22Rv1 (cell line): ENCODE data around the gene RHBDD1.
"Not testable (repeated sequence)": the region's sequence is repeated elsewhere in the genome, so short reads cannot be mapped to it uniquely, and the experiment has no call there.

ENCODE experiments used
- H3K27ac ChIP-seq: fragments of 450-650 bp; 2 replicates; pipeline ENCODE4 v1.5.1; 2017
- ZFX ChIP-seq: fragments of 450-650 bp; IDR thresholded peaks from 2 replicates; pipeline ENCODE4 v1.6.1; 2017; ENCODE audit warnings: antibody characterized with exemption, borderline replicate concordance
- TF ChIP-seq, protein P1 (sequence below): fragments of 450-650 bp; IDR thresholded peaks from 2 replicates; pipeline ENCODE4 v1.5.1; 2017; ENCODE audit warnings: mild to moderate bottlenecking

The RHBDD1 gene

DNA sequence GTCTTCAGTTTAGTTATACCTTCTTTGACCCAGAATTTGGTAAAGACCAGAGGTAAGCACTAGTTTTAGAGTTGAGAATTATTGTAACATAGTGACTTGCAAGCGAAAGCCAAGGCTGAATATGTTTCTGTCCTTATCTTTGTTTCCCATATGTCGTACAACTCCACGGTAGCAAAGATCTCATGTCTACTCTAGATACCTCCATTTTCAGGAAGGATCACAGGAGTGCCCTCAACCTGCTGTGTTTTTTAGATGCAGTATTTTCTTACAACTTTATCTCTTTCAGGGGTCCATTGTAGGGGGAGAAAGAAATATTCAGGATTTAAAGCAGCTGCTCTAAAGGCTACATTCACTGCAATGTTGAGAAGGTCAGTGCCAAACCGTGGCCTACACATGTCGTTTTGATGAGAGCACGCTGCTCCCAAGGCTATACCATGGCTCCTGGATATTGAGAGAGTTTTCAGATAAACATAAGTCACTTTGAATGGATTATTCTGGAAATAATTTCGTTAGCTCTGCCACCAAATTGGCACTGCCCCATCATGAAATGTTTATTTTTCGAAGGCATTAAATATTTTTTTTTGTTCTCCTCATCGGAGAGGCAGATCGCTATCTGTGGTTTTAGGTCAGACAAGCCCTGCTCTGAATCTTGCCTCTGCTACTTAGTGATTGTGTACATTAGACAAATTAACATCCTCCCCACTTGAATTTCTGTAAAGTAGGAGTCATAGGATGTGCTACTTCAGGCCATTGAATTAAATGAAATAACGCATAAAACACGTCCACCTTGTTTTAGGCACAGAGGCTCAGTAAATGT lies 2.1 kb downstream of the RHBDD1 start:
- TF ChIP-seq, protein P1, sequence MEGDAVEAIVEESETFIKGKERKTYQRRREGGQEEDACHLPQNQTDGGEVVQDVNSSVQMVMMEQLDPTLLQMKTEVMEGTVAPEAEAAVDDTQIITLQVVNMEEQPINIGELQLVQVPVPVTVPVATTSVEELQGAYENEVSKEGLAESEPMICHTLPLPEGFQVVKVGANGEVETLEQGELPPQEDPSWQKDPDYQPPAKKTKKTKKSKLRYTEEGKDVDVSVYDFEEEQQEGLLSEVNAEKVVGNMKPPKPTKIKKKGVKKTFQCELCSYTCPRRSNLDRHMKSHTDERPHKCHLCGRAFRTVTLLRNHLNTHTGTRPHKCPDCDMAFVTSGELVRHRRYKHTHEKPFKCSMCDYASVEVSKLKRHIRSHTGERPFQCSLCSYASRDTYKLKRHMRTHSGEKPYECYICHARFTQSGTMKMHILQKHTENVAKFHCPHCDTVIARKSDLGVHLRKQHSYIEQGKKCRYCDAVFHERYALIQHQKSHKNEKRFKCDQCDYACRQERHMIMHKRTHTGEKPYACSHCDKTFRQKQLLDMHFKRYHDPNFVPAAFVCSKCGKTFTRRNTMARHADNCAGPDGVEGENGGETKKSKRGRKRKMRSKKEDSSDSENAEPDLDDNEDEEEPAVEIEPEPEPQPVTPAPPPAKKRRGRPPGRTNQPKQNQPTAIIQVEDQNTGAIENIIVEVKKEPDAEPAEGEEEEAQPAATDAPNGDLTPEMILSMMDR: no peak
- no peak for TF ChIP-seq ZFX

DNA sequence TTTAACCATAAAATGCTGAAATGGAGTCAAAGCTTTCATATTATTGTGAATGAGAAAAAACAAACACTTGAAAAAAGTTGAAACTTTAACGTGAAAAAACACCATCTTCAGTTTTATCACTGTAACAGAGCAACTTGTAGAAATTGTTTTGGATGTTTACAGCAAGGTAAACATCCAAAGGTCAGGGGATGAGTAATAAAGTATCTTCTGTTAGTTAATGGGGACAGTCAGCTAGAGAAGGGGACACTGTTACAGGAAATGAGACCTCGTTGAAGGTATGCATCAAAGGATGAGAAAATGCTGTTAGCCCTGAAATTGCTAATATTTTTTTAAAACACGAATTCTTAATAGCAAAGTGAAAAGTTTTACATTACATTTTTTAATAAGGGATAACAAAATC lies 2.9 kb downstream of the RHBDD1 start:
- TF ChIP-seq, protein P1: no peak
- no peak for TF ChIP-seq ZFX

More for the DNA sequence above, 2.1 kb downstream of the RHBDD1 start:
- peak overlapping the region; percentile 95 for H3K27ac ChIP-seq

DNA sequence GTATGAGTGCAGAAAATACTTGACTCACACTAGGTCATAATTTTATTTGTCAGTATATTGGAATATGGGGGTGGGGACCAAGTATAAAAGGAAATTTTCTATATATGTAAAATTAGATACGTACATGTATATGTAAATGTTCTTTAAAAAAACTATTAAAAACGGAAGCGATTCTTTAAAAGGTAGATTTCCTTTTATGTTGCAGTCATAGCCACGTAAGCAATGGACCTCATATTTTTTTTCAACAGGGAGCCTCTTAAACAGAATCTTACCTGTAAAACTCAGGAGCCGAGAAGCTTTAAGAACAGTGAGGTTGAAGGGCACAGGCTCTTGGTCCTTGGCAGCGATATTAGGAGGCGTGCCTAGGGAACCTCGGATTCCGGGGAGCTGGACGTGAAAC lies 3.3 kb downstream of the RHBDD1 start:
- no peak overlapping the region for H3K27ac ChIP-seq

More for the DNA sequence above, 2.9 kb downstream of the RHBDD1 start:
- no peak overlapping the region for H3K27ac ChIP-seq

DNA sequence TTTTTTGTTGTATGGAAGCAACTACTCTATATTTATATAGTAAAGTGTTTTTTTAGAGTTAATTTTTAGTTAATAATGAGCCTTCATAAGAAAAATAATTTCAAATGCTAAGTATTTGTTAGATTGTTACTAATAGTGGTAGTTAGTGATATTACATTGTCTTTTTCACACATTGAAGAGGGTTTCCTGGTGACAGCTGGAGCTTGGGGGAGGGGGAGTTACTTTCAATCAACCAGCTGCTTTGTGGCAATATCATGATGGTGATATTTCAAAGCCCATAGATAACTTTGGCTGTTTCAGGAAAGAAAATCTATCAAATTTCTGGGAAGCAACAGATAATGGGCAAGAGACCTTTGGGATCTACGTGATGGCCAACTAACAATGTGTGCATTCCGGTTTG lies 4.1 kb downstream of the RHBDD1 start:
- H3K27ac ChIP-seq: no peak overlapping the region
- TF ChIP-seq ZFX: no peak
- TF ChIP-seq, protein P1: no peak

More for the DNA sequence above, 3.3 kb downstream of the RHBDD1 start:
- TF ChIP-seq, protein P1: no peak
- TF ChIP-seq ZFX: no peak

DNA sequence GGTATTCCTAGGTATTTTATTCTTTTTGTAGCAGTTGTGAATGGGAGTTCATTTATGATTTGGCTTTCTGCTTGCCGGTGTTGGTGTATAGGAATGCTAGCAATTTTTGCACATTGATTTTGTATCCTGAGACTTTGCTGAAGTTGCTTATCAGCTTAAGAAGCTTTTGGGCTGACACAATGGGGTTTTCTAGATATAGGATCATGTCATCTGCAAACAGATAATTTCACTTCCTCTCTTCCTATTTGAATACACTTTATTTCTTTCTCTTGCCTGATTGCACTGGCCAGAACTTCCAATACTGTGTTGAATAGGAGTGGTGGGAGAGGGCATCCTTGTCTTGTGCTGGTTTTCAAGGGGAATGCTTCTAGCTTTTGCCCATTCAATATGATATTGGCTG lies 7.1 kb downstream of the RHBDD1 start:
- not testable (repeated sequence) for H3K27ac ChIP-seq

DNA sequence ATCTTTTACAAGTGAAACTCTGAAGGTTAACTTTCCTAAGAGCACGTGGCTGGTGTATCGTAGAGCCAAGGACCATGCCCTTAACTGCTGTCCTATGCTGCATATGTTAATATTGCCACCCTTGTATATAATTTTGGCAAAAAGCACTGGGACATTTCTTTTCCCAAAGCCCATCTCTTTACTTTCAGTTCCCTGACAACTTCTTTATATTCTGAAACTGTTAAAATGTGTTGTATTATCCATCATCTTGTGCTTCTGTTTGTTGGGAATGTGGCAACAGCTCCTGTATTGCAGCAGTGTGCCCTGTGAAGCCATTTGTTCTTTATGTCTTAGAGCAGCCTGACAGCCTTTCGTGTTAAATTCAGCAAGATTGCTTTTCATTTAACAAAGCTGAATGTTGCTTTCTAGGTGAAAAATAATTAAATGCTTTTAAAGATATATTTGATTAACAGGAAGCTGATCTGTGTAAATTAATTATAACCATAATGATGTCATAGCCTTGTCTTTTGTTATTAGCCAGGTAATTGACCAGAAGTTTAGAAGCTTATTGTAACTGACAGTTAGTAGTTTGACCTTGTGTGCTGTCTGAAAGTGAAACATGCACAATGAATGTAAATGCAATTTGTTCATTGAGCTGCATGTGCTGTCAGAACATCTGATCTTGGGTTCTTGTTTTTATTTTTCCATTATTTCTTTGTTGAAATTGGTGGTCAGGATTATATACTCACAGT lies 9.7 kb downstream of the RHBDD1 start:
- TF ChIP-seq, protein P1: no peak
- TF ChIP-seq ZFX: no peak
- no peak overlapping the region for H3K27ac ChIP-seq

DNA sequence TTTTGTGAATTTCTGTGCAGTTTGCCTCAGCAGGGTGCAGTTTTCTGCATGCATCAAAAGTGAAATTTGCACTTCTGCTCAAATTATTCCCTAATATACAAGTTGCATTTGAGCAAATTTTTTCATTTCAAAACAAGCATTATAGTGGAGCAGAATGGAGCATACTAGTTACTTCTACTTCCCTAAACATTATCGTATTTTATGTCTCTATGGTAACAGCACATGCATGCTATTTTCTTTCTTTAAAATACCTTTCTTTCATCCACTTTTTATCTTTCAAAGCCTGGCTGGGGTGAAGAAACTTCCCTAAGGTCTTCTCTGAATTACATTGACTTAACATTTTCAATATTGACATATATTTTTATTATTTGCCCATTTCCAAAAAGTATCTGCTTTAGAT lies 11.2 kb downstream of the RHBDD1 start:
- TF ChIP-seq, protein P1: no peak
- TF ChIP-seq ZFX: no peak
- H3K27ac ChIP-seq: no peak overlapping the region
